Measurements from ENCODE around the gene REX1BD.
A peak's percentile ranks its signal among the peaks of the same experiment; 100 is the strongest.
"Not testable (repeated sequence)": the region's sequence is repeated elsewhere in the genome, so short reads cannot be mapped to it uniquely, and the experiment has no call there.

Gene REX1BD

GRCh38 chr19:18588611-18589379, at the start of gene REX1BD:
Gene REX1BD, plus strand, starts transcription at chr19:18588798. Its CDS starts 4 bp downstream, at chr19:18588802.
- in situ Hi-C loops (cut with HindIII; ENCODE audit: low pct_ligation_motif_present, low pct_unique_long_range_greater_than_20kb, low sequenced_read_pairs): no loop called here
- peak; percentile 68 for DNase-seq

DNA sequence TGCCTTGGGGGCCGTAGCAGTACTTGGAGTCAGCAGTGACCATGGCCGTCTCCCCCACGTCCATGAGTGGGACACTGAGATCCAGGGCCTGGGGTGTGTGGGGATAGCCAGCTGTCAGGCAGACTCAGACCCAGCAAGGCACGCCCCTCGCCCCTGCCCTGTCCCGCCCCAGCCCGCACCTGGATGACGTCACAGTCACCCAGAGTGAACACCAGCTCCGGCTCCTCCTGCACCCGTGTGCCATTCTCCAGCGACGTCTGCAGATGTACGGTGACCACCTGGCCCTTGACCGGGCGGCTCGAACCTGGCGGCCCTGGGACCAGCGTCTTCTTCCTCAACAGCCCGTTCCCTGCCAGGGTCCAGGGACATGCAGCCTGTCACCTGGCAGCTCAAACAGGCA, 49.2 kb upstream of the REX1BD start:
- in situ Hi-C loops (cut with HindIII; ENCODE audit: low pct_ligation_motif_present, low pct_unique_long_range_greater_than_20kb, low sequenced_read_pairs): no loop called here

GRCh38 chr19:18540200-18540599, 48.4 kb upstream of the REX1BD start:
- in situ Hi-C loops (cut with HindIII; ENCODE audit: low pct_ligation_motif_present, low pct_unique_long_range_greater_than_20kb, low sequenced_read_pairs); DNase-seq: not testable (repeated sequence)

More for the DNA sequence above, 49.2 kb upstream of the REX1BD start:
- DNase-seq: no peak

DNA sequence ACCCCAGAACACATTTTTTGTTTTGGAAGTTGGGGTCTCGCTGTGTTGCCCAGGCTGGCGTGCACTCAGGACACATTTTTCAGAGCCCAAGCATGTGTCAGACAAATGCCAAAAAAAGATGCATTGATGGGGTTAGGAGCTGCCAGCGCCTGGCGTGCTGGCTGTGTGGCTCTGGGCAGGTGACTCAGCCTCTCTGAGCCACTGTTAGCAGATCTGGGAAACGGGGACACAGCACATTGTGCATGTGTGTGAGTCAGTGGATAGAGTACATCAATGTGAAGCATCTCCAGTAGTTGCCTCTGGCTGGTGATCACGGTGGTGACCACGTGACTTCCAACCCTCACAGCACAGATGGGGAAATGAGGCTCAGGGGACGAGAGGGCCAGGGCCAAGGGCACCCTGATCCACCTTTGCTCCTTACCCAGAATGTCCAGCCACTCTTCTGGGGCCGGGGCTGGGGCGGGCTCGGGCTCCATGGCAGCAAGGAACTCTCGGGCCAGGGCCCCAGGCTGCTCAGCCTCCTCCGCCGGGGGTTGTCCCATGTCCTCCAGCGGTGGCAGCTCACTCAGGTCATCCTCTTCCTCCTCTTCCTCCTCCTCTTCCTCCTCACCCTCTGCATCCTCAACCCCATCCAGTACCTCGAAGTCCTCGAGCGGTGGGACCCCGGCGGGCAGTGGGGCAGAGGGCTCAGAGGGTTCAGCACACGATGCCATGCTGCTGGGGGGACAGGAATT, 47.2 kb upstream of the REX1BD start:
- in situ Hi-C loops (cut with HindIII; ENCODE audit: low pct_ligation_motif_present, low pct_unique_long_range_greater_than_20kb, low sequenced_read_pairs): no loop called here
- DNase-seq: no peak

GRCh38 chr19:18541992-18542940, 46.3 kb upstream of the REX1BD start:
- in situ Hi-C loops (cut with HindIII; ENCODE audit: low pct_ligation_motif_present, low pct_unique_long_range_greater_than_20kb, low sequenced_read_pairs): no loop called here
- no peak for DNase-seq

- in situ Hi-C loops (cut with HindIII; ENCODE audit: low pct_ligation_motif_present, low pct_unique_long_range_greater_than_20kb, low sequenced_read_pairs): no loop called here
- peak; percentile 81 for DNase-seq
These were observed 45.4 kb upstream of the REX1BD start, which contains the start of gene FKBP8 for GRCh38 chr19:18542941-18543813. Gene FKBP8, minus strand, starts transcription at chr19:18543573. Its CDS starts 1,603 bp downstream, at chr19:18541970.

- in situ Hi-C loops (cut with HindIII; ENCODE audit: low pct_ligation_motif_present, low pct_unique_long_range_greater_than_20kb, low sequenced_read_pairs): no loop called here
These were observed 44.7 kb upstream of the REX1BD start for GRCh38 chr19:18543814-18544475.

GRCh38 chr19:18551631-18552030, 37.0 kb upstream of the REX1BD start:
- in situ Hi-C loops (cut with HindIII; ENCODE audit: low pct_ligation_motif_present, low pct_unique_long_range_greater_than_20kb, low sequenced_read_pairs): no loop called here
- DNase-seq: no peak

More at GRCh38 chr19:18543814-18544475, 44.7 kb upstream of the REX1BD start:
- no peak for DNase-seq

DNA sequence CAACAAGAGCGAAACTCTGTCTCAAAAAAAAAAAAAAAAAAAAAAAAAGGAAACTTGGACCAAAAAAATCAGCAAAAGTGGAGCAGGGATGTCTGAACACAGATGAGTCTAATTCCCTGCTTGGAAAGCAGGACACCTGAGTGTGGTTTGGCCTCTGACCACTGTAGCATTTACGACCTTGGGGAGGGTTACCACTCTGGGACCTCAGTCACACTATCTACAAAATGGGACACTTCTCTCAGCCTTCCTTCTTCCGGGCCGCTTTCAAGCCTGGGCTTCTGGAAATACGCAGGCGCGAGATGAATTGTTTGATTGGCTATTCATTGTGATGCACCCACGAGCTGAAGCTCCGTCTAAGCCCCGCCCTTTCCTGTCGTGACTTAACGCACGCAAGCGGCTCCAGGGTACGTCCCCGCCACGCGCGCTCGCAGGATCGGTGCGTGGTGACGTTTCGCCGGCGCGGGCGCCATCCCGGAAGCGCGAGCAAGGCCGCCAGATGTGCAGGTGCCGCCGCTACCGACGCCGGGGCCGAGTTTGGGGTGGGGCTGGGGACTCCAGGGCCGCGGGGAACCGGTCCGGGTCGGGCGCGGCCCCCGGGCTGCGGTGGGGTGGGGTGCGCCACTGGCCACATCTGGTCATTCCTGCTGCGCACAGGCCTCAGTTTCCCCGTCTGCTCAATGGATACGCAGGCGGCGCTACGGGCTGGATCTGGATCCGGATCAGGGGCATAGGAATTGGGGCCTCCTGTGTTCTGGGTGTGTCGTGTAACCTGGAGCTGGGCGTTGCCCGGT, 31.0 kb upstream of the REX1BD start, which contains the start of gene KXD1:
Gene KXD1 (plus strand): TSS at position 460 of the 791 bp plus-strand sequence. CDS start 4,187 bp downstream, outside the sequence.
- in situ Hi-C loops (cut with HindIII; ENCODE audit: low pct_ligation_motif_present, low pct_unique_long_range_greater_than_20kb, low sequenced_read_pairs): no loop called here
- peak; percentile 96 for DNase-seq

GRCh38 chr19:18558202-18558555, 30.4 kb upstream of the REX1BD start:
- DNase-seq: no peak
- in situ Hi-C loops (cut with HindIII; ENCODE audit: low pct_ligation_motif_present, low pct_unique_long_range_greater_than_20kb, low sequenced_read_pairs): no loop called here

- DNase-seq: no peak
- in situ Hi-C loops (cut with HindIII; ENCODE audit: low pct_ligation_motif_present, low pct_unique_long_range_greater_than_20kb, low sequenced_read_pairs): no loop called here
These were observed 30.0 kb upstream of the REX1BD start for GRCh38 chr19:18558604-18559003.

DNA sequence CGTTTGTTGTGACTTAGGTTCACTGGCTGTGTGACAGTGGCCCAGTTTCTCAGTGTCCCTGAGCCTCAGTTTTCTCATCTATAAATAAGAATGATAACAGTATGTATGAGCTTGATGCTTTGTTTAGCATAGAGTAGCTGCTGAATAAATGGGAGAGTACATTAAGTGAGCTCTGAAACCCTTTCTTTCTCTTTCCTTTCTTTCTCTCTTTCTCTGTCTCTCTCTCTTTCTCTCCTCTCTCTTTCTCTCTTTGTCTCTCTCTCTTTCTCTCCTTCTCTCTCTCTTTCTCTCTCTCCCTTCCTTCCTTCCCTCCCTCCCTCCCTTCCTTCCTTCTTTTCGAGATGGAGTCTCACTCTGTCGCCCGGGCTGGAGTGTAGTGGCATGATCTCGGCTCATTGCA, 28.9 kb upstream of the REX1BD start:
- in situ Hi-C loops (cut with HindIII; ENCODE audit: low pct_ligation_motif_present, low pct_unique_long_range_greater_than_20kb, low sequenced_read_pairs): no loop called here
- no peak for DNase-seq

DNA sequence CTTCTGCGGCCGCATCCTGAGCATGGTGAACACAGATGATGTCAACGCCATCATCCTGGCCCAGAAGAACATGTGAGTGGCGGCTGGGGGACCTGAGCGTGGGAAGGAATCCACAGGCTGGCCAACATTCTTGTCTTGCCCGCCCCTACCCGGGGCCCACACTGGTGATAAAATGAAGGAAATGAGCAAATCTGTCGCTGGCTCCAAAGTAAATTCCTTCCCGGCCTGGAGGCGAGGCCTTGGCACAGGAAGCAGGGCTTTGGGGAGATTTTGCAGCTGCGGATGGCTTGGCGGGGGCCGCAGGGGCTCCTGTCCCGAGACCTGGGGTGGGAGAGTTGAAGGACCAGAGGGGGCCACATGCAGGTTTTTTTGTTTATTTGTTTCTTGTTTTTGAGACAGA, 26.5 kb upstream of the REX1BD start:
- in situ Hi-C loops (cut with HindIII; ENCODE audit: low pct_ligation_motif_present, low pct_unique_long_range_greater_than_20kb, low sequenced_read_pairs): no loop called here
- no peak for DNase-seq

DNA sequence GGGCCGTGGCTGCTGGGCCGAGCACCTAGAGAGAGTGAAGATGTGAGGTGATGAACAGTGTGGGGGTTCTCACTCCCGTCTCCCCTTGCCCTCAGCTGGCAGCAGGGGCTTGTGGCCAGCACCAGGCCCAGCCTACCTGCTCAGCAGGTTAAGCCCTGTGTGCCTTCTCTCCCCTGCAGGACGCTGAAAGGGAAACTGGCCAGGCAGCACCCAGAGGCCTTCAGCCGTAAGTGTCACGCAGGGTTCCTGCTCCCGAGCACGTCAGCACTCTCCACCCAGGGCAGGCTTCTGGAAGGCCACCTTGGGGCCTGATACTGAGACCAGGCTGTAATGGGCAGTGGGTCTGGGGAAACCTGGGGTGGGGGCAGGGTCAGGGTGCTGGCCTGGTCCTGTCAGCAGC, 21.6 kb upstream of the REX1BD start:
- DNase-seq: no peak
- in situ Hi-C loops (cut with HindIII; ENCODE audit: low pct_ligation_motif_present, low pct_unique_long_range_greater_than_20kb, low sequenced_read_pairs): no loop called here

GRCh38 chr19:18568367-18568766, 20.2 kb upstream of the REX1BD start:
- no peak for DNase-seq
- in situ Hi-C loops (cut with HindIII; ENCODE audit: low pct_ligation_motif_present, low pct_unique_long_range_greater_than_20kb, low sequenced_read_pairs): no loop called here

GRCh38 chr19:18571564-18572344, 16.8 kb upstream of the REX1BD start, which contains the start of gene UBA52:
Gene UBA52, plus strand, starts transcription at chr19:18571857. Its CDS starts 1,444 bp downstream, at chr19:18573301.
- in situ Hi-C loops (cut with HindIII; ENCODE audit: low pct_ligation_motif_present, low pct_unique_long_range_greater_than_20kb, low sequenced_read_pairs): no loop called here

More at GRCh38 chr19:18571564-18572344, 16.8 kb upstream of the REX1BD start, which contains the start of gene UBA52:
- peak; percentile 97 for DNase-seq

Measured in ACHN (cell line).